Activated T-cell treated with anti-CD3 and anti-CD28 coated beads, Interleukin-2, amount 50 U/mL, for 24 hours (primary cell): ENCODE data around the gene AADAT.
"Not testable (repeated sequence)": the region's sequence is repeated elsewhere in the genome, so short reads cannot be mapped to it uniquely, and the experiment has no call there.

Experiments
- DNase-seq: peaks from one replicate; pipeline ENCODE4 v3.0.0-alpha.2; 2020
- H3K27ac Mint-ChIP-seq: 2 replicates; pipeline ENCODE4 v1.8.0; 2020; ENCODE audit warnings: mild to moderate bottlenecking, mixed read lengths
- H3K27me3 Mint-ChIP-seq: 2 replicates; pipeline ENCODE4 v1.8.0; 2020; ENCODE audit warnings: mixed read lengths
- H3K36me3 Mint-ChIP-seq: 2 replicates; pipeline ENCODE4 v1.8.0; 2020; ENCODE audit warnings: low read depth, mixed read lengths
- H3K4me1 Mint-ChIP-seq: 2 replicates; pipeline ENCODE4 v1.8.0; 2020; ENCODE audit warnings: low read depth, mixed read lengths
- H3K4me3 Mint-ChIP-seq: 2 replicates; pipeline ENCODE4 v1.8.0; 2020; ENCODE audit warnings: mild to moderate bottlenecking, moderate library complexity, mixed read lengths
- H3K9me3 Mint-ChIP-seq: 2 replicates; pipeline ENCODE4 v1.8.0; 2020; ENCODE audit warnings: mixed read lengths

Gene AADAT

GRCh38 chr4:170059421-170059820 is 30.3 kb downstream of the AADAT start:
- H3K27me3 Mint-ChIP-seq: peaks cover 12% of the 10 kb centered on the region
- H3K9me3 Mint-ChIP-seq: no peaks in the 10 kb centered on the region
- H3K27ac Mint-ChIP-seq: no peak overlapping the region
- H3K36me3 Mint-ChIP-seq: no peaks in the 10 kb centered on the region
- no peaks in the 10 kb centered on the region for H3K4me1 Mint-ChIP-seq
- no peak overlapping the region for H3K4me3 Mint-ChIP-seq
- DNase-seq: no peak

DNA sequence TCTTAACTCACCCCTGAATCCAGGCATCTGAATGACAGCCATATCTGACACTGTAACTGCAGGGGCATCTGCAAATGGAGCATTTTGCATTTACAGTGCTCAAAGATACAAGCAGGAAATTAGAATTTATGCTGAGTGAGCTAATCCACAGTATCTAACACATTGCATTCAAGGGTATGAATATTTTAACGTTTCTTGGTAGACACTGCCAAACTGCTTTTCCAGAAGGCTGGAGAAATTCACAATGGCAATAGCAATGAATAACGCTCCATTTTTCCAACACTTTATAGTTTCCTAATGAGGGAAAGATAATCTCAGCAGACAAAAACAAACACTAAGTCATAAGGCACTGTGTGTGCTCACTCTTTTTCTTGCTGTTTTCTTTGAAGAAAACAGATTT is 30.9 kb downstream of the AADAT start:
- Mint-ChIP-seq H3K4me3 (no peak overlapping the region), H3K27me3 (peaks cover 9% of the 10 kb centered on the region)

GRCh38 chr4:170057866-170058265 is 31.9 kb downstream of the AADAT start:
- no peak overlapping the region for H3K27ac Mint-ChIP-seq
- H3K9me3 Mint-ChIP-seq: no peaks in the 10 kb centered on the region
- no peak for DNase-seq
- no peaks in the 10 kb centered on the region for H3K4me1 Mint-ChIP-seq
- no peak overlapping the region for H3K4me3 Mint-ChIP-seq
- peaks cover 7% of the 10 kb centered on the region for H3K27me3 Mint-ChIP-seq
- H3K36me3 Mint-ChIP-seq: no peaks in the 10 kb centered on the region

More for the DNA sequence above, 30.9 kb downstream of the AADAT start:
- H3K9me3 Mint-ChIP-seq: no peaks in the 10 kb centered on the region
- H3K4me1 Mint-ChIP-seq: no peaks in the 10 kb centered on the region
- no peaks in the 10 kb centered on the region for H3K36me3 Mint-ChIP-seq
- no peak overlapping the region for H3K27ac Mint-ChIP-seq
- DNase-seq: no peak

DNA sequence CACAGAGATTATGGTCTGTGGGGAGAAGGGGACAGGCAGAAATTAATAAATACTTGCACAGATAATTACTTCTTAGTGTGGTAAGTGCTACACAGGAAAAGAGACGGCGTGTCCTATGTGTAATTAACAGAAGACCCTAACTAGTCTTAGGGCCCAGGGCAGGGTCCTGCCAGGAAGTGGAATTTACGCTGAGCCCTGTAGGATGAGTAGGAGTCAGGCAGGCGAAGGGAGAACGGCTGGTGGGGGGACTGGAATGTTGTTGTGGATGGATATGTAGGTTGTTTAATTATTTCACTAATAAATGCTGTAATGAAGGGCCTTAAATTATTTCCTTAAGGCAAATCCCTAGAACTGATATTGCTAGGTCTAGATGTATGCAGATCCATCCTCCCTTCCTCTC is 36.8 kb downstream of the AADAT start:
- no peaks in the 10 kb centered on the region for H3K36me3 Mint-ChIP-seq
- DNase-seq: no peak
- H3K27ac Mint-ChIP-seq: no peak overlapping the region
- H3K4me1 Mint-ChIP-seq: no peaks in the 10 kb centered on the region
- H3K27me3 Mint-ChIP-seq: peaks cover 6% of the 10 kb centered on the region
- no peaks in the 10 kb centered on the region for H3K9me3 Mint-ChIP-seq
- H3K4me3 Mint-ChIP-seq: no peak overlapping the region

GRCh38 chr4:170051402-170051801 is 38.4 kb downstream of the AADAT start:
- no peak overlapping the region for H3K27ac Mint-ChIP-seq
- DNase-seq: no peak
- H3K27me3 Mint-ChIP-seq: peaks cover 5% of the 10 kb centered on the region
- H3K4me1 Mint-ChIP-seq: no peaks in the 10 kb centered on the region
- no peak overlapping the region for H3K4me3 Mint-ChIP-seq
- H3K36me3 Mint-ChIP-seq: no peaks in the 10 kb centered on the region
- H3K9me3 Mint-ChIP-seq: no peaks in the 10 kb centered on the region

GRCh38 chr4:170049766-170050165 is 40.0 kb downstream of the AADAT start:
- no peaks in the 10 kb centered on the region for H3K9me3 Mint-ChIP-seq
- no peak for DNase-seq
- H3K27ac Mint-ChIP-seq: no peak overlapping the region
- H3K4me1 Mint-ChIP-seq: no peaks in the 10 kb centered on the region
- H3K27me3 Mint-ChIP-seq: peaks cover 5% of the 10 kb centered on the region
- H3K4me3 Mint-ChIP-seq: no peak overlapping the region
- H3K36me3 Mint-ChIP-seq: no peaks in the 10 kb centered on the region

DNA sequence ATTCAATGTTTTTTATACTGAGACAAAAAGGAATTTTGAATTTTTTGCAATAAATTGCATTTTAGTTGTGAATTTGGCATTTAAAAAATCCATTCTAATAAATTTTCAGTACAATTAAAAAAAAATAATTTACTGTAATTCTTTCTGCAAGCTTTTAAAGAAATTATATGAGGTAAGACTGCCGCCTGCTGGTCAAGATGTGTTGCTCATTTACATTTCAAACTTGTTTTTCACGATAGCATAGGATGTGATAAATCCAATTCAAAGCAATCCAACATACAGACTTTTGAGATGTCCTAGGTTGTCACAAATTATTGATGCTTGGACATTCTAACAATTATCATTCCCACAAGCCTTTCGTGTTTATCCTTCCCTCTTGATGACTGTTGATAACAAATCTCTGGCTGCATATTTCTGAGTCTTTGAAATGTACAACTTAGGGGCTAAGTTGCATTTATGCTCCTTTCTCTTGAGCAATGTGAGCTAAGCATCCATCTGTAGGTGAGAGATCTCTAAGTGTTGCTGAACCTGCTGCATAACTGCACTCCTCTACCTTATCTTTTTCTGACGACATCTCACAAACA is 41.9 kb downstream of the AADAT start:
- no peak overlapping the region for H3K4me3 Mint-ChIP-seq

DNA sequence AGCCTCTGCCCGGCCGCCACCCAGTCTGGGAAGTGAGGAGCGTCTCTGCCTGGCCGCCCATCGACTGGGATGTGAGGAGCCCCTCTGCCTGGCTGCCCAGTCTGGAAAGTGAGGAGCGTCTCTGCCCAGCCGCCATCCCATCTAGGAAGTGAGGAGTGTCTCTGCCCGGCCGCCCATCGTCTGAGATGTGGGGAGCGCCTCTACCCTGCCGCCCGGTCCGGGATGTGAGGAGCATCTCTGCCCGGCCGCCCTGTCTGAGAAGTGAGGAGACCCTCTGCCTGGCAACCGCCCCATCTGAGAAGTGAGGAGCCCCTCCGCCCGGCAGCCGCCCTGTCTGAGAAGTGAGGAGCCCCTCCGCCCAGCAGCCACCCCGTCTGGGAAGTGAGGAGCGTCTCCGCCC is 43.6 kb downstream of the AADAT start:
- H3K9me3 Mint-ChIP-seq, H3K27me3 Mint-ChIP-seq, H3K4me1 Mint-ChIP-seq, H3K4me3 Mint-ChIP-seq, H3K36me3 Mint-ChIP-seq, DNase-seq, H3K27ac Mint-ChIP-seq: not testable (repeated sequence)

More for the DNA sequence above, 41.9 kb downstream of the AADAT start:
- peak; percentile 43 for DNase-seq
- no peak overlapping the region for H3K27ac Mint-ChIP-seq
- H3K9me3 Mint-ChIP-seq: no peaks in the 10 kb centered on the region
- H3K27me3 Mint-ChIP-seq: peaks cover 5% of the 10 kb centered on the region
- H3K36me3 Mint-ChIP-seq: no peaks in the 10 kb centered on the region
- H3K4me1 Mint-ChIP-seq: no peaks in the 10 kb centered on the region

GRCh38 chr4:170040031-170040680 is 49.6 kb downstream of the AADAT start:
- H3K4me1 Mint-ChIP-seq: no peaks in the 10 kb centered on the region
- H3K9me3 Mint-ChIP-seq: no peaks in the 10 kb centered on the region
- no peak overlapping the region for H3K4me3 Mint-ChIP-seq
- H3K27ac Mint-ChIP-seq: no peak overlapping the region
- H3K27me3 Mint-ChIP-seq: peaks cover 2% of the 10 kb centered on the region
- DNase-seq: no peak
- no peaks in the 10 kb centered on the region for H3K36me3 Mint-ChIP-seq

- Mint-ChIP-seq H3K27ac (no peak overlapping the region), H3K4me1 (no peaks in the 10 kb centered on the region), H3K4me3 (no peak overlapping the region), H3K27me3 (peaks cover 2% of the 10 kb centered on the region), H3K36me3 (no peaks in the 10 kb centered on the region), H3K9me3 (no peaks in the 10 kb centered on the region)
- DNase-seq: no peak
Measured at GRCh38 chr4:170038769-170039168, 51.0 kb downstream of the AADAT start.

DNA sequence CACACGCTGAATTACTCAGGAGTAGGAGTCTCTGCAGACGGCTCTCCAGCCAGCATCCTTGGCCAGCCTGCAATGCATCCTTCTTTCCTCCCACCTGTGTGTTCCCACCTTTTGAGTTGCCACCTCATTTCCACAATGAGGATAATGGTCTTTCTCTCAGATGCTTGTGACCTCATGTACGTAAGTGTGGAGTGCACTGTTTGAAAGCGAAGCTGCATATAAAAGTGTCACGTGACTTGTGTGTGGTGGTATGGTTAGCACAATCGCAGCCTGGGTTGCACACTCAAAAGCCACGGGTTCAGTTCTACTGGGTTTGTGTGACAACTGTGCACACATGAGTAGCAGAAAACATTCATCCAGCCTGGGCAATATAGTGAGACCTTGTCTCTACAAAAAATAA is 51.5 kb downstream of the AADAT start:
- no peaks in the 10 kb centered on the region for H3K36me3 Mint-ChIP-seq
- no peaks in the 10 kb centered on the region for H3K4me1 Mint-ChIP-seq
- peaks cover 2% of the 10 kb centered on the region for H3K27me3 Mint-ChIP-seq
- H3K4me3 Mint-ChIP-seq: no peak overlapping the region
- no peaks in the 10 kb centered on the region for H3K9me3 Mint-ChIP-seq
- no peak overlapping the region for H3K27ac Mint-ChIP-seq
- no peak for DNase-seq

DNA sequence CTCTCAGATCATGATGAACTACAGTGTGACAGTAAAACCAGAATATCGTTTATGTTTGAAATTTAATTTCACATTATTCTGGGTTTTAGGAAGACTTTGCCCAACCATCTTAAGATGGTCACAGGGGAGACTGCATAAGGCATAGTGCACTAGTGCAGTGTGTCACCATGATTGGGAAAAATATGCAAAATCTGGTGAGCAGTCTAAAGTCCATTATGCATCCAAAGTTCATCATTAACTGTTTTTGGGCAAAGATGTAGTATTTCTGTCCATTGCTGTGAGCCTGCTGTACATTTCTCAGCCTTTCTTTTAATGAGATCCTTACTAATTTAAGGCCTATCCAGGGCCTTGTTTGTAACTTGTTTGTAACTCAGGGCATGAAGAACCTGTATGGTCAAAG is 52.3 kb downstream of the AADAT start:
- Mint-ChIP-seq H3K36me3 (no peaks in the 10 kb centered on the region), H3K9me3 (no peaks in the 10 kb centered on the region), H3K4me3 (no peak overlapping the region), H3K27ac (no peak overlapping the region), H3K4me1 (no peaks in the 10 kb centered on the region), H3K27me3 (peaks cover 2% of the 10 kb centered on the region)
- no peak for DNase-seq

DNA sequence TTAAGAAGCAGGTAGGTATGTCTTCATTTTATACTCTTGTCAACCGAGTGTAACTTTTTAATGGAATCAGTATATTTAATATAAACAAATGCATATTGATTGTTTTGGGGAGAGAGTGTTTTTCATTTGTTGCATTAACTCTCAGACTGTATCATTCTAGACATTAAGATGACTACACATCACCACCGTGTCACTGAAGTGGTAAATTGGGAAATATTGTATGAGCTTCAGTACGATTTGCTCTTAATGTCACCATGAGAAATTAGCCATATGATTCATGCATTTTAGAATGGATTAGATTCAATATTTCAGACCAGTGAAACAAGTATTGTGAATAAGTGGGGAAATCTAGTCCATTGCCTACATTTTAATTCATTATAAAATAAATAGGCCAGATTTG is 53.9 kb downstream of the AADAT start:
- H3K9me3 Mint-ChIP-seq: no peaks in the 10 kb centered on the region
- peaks cover 7% of the 10 kb centered on the region for H3K27me3 Mint-ChIP-seq
- no peak for DNase-seq
- no peaks in the 10 kb centered on the region for H3K36me3 Mint-ChIP-seq
- no peaks in the 10 kb centered on the region for H3K4me1 Mint-ChIP-seq
- no peak overlapping the region for H3K4me3 Mint-ChIP-seq
- no peak overlapping the region for H3K27ac Mint-ChIP-seq

DNA sequence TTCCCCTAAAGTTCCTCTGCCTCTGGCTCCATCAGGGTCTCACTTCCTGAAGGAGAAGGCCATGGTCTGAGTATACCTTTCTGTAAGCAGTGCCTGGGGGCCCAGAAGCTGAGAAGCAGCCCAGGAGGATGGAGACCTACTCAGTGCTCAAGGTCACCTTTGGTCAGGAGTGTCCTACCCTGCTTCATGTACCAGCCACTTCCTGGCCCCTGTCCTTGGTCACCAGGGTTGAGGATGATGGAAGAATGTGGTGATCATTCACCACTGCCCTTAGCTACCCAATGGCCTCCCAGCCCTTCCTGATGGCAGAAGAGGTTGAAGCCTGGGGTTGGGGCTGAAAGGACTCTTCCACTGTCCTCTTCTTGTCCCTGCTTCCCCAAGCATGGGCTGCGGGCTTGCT is 54.5 kb downstream of the AADAT start:
- no peak for DNase-seq
- no peaks in the 10 kb centered on the region for H3K9me3 Mint-ChIP-seq
- H3K4me3 Mint-ChIP-seq: no peak overlapping the region
- H3K4me1 Mint-ChIP-seq: no peaks in the 10 kb centered on the region
- no peak overlapping the region for H3K27ac Mint-ChIP-seq
- H3K27me3 Mint-ChIP-seq: peaks cover 6% of the 10 kb centered on the region
- H3K36me3 Mint-ChIP-seq: no peaks in the 10 kb centered on the region

DNA sequence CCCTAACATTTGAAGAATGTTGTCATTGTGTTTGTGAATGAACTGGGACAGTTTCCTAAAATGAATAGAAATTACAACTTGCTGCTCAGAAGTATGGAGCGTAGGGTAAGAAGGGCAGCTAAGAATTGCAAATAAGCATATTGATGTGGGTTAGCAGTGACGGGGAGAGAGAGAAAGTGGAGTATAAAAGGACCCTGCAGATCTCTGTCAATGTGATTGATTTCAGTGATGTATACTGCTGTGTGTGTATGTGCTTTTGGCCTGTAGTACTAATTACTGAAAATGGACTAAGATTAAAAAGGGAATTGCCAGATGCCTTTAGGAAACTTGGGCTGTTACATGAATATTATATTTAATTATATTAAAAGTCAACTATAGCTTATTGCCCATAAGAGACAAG is 55.8 kb downstream of the AADAT start:
- DNase-seq: no peak
- Mint-ChIP-seq H3K36me3 (no peaks in the 10 kb centered on the region), H3K9me3 (no peaks in the 10 kb centered on the region), H3K4me3 (no peak overlapping the region), H3K27me3 (peaks cover 13% of the 10 kb centered on the region), H3K27ac (no peak overlapping the region), H3K4me1 (no peaks in the 10 kb centered on the region)

GRCh38 chr4:170030121-170030520 is 59.6 kb downstream of the AADAT start:
- peaks cover 37% of the 10 kb centered on the region for H3K27me3 Mint-ChIP-seq
- no peak overlapping the region for H3K27ac Mint-ChIP-seq
- peaks cover 4% of the 10 kb centered on the region for H3K36me3 Mint-ChIP-seq
- H3K9me3 Mint-ChIP-seq: peaks cover 6% of the 10 kb centered on the region
- peaks cover 14% of the 10 kb centered on the region for H3K4me1 Mint-ChIP-seq
- no peak for DNase-seq
- no peak overlapping the region for H3K4me3 Mint-ChIP-seq
